Measurements from ENCODE around the gene INS. TPM values are rescaled to one million over a fixed set of nuclear protein-coding genes. Genes with fewer than 3 reads are reported as not detected.

INS gene
- total and polyA plus RNA-seq, 4 donors, result 0.16 to 0.37 TPM; not detected in 2

- H3K4me3 ChIP-seq (ENCODE audit: low read depth in 1 of 3, low read length in 3 of 3), result no peak overlapping the region
- H3K36me3 ChIP-seq (ENCODE audit: control insufficient read depth in 4 of 4, insufficient read depth in 3 of 4, low read depth in 1 of 4, low read length in 3 of 4), result peaks cover 12 to 30% (median 19%) of the 10 kb centered on the region in 4 donors
- H3K27me3 ChIP-seq (ENCODE audit: control insufficient read depth in 4 of 4, insufficient read depth in 4 of 4, low read length in 3 of 4), result no peaks in the 10 kb centered on the region
- H3K4me1 ChIP-seq (ENCODE audit: control insufficient read depth in 4 of 4, insufficient read depth in 4 of 4, low read length in 3 of 4), result peaks cover 2 to 18% (median 7%) of the 10 kb centered on the region in 4 donors
- no peak overlapping the region for H3K9ac ChIP-seq (ENCODE audit: low read depth in 1 of 2, low read length in 2 of 2)
- H3K27ac ChIP-seq (ENCODE audit: low read depth in 1 of 2, low read length in 2 of 2), result no peak overlapping the region
- no peak for DNase-seq (ENCODE audit: low spot score)
- H3K9me3 ChIP-seq (ENCODE audit: control insufficient read depth in 4 of 4, low read length in 3 of 4), result no peaks in the 10 kb centered on the region
- whole genome bisulfite sequencing, result 58% methylated on average over 5 of the region's 5 CpGs
- no peak for TF ChIP-seq HNF4A (conservative IDR thresholded peaks at IDR 0.05)
- TF ChIP-seq RXRA (IDR thresholded peaks at IDR 0.05), result no peak
- no peak for TF ChIP-seq NR2F2 (IDR thresholded peaks at IDR 0.05)
- no peak for TF ChIP-seq FOXA2 (IDR thresholded peaks at IDR 0.05)
- TF ChIP-seq RAD21 (IDR thresholded peaks at IDR 0.05), result no peak
- TF ChIP-seq ATF3 (IDR thresholded peaks at IDR 0.05), result no peak
- no peak for TF ChIP-seq HNF4G (IDR thresholded peaks at IDR 0.05)
- TF ChIP-seq YY1 (IDR thresholded peaks at IDR 0.05), result no peak
- no peak for TF ChIP-seq REST (IDR thresholded peaks at IDR 0.05)
- no peak for TF ChIP-seq TAF1 (conservative IDR thresholded peaks at IDR 0.05)
- no peak for TF ChIP-seq GABPA (IDR thresholded peaks at IDR 0.05 in 1 of 2, conservative IDR thresholded peaks at IDR 0.05 in 1 of 2)
- no peak for TF ChIP-seq JUND (IDR thresholded peaks at IDR 0.05)
- TF ChIP-seq FOXA1 (IDR thresholded peaks at IDR 0.05), result no peak
- TF ChIP-seq SP1 (IDR thresholded peaks at IDR 0.05), result no peak
- no peak for TF ChIP-seq ZBTB33 (IDR thresholded peaks at IDR 0.05)
- no peak for TF ChIP-seq CTCF (IDR thresholded peaks at IDR 0.05; ENCODE audit: low read depth, low read length, missing input control)
- TF ChIP-seq EGR1 (IDR thresholded peaks at IDR 0.05; ENCODE audit: low read depth in 2 of 2), result no peak
- TF ChIP-seq MAX (IDR thresholded peaks at IDR 0.05), result no peak
These were observed 18.7 kb downstream of the INS start for GRCh38 chr11:2142300-2142759.

Data from liver (tissue), 9 donors.